ENCODE measurements around the gene AHR.

DNA sequence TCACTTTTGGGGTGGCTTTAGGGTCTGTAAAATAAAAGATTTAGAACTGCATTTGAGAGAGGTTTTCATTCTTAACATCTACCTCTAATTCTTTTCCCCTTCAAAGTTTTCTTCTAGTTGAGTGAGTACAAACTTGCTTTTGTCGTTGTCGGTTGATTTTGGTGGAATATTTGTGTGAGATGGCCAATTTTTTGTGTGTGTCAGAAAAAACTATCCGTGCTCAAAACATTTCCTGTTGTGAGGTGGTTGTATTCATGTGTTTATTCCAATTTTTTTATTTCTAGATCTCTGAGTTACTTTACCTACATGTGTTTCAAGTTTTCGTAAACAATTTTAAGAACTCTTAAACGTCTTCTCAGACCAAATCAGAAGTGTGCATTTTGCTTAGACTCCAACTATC is 1.6 kb downstream of the AHR start:
- TF ChIP-seq, protein P1, sequence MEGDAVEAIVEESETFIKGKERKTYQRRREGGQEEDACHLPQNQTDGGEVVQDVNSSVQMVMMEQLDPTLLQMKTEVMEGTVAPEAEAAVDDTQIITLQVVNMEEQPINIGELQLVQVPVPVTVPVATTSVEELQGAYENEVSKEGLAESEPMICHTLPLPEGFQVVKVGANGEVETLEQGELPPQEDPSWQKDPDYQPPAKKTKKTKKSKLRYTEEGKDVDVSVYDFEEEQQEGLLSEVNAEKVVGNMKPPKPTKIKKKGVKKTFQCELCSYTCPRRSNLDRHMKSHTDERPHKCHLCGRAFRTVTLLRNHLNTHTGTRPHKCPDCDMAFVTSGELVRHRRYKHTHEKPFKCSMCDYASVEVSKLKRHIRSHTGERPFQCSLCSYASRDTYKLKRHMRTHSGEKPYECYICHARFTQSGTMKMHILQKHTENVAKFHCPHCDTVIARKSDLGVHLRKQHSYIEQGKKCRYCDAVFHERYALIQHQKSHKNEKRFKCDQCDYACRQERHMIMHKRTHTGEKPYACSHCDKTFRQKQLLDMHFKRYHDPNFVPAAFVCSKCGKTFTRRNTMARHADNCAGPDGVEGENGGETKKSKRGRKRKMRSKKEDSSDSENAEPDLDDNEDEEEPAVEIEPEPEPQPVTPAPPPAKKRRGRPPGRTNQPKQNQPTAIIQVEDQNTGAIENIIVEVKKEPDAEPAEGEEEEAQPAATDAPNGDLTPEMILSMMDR (IDR thresholded peaks at IDR 0.05; ENCODE audit: low read length), result no peak
- no peak for TF ChIP-seq EZH2phosphoT487 (IDR thresholded peaks at IDR 0.05; ENCODE audit: low read length)
- no peak for TF ChIP-seq EZH2 (optimal IDR thresholded peaks at IDR 0.05; ENCODE audit: low read depth, low read length)

Data from MM.1S (cell line).